ENCODE data around the gene KRTAP3-3. TPM values are rescaled to one million over a fixed set of nuclear protein-coding genes. Genes with fewer than 3 reads are reported as not detected.

KRTAP3-3 gene
- total and polyA plus RNA-seq, 7 donors, result not detected

GRCh38 chr17:40967582-40967981, 26.4 kb downstream of the KRTAP3-3 start:
- no peak for TF ChIP-seq CTCF (IDR thresholded peaks at IDR 0.05)
- Histone ChIP-seq H3K27me3 (ENCODE audit: insufficient read depth in 3 of 3, low read length in 2 of 3) (peaks cover 0 to under 1% (median 0%) of the 10 kb centered on the region in 3 donors), H3K9me3 (no peaks in the 10 kb centered on the region), H3K27ac (no peak overlapping the region), H3K36me3 (ENCODE audit: insufficient read depth in 1 of 2, low read depth in 1 of 2) (no peaks in the 10 kb centered on the region), H3K4me3 (no peak overlapping the region), H3K4me1 (no peaks in the 10 kb centered on the region)
- intact Hi-C loops (cut with DNase I), result no loop called here
- DNase-seq (no peak), ATAC-seq (no peak)
- 84 to 89% (median 88%) methylated on average over 1 of the region's 1 CpG for WGBS, 3 donors

DNA sequence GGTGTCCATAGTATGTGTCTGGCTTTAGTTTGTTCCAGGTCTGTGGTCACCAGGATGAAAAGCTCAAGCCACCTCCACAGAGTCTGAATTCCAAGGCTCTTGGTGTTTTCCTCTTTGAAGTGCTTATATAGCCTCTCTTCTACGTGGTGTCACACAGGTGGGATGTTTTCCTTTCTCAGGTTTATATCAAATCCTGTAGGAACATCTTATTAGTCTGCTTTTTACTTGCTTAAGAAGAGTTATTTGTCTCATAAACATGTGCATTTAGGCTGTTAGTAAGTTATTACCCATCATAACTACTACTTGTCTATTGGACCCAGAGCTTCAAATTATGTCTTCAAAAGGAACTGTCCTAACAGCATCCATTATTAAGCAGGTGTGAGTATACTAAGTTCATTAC, 27.1 kb downstream of the KRTAP3-3 start, which contains the start of gene KRT39:
Gene KRT39 (minus strand): TSS at position 101 of the 400 bp plus-strand sequence. CDS start 92 bp downstream, at position 9.
- H3K27me3 ChIP-seq (ENCODE audit: insufficient read depth in 3 of 3, low read length in 2 of 3), result peaks cover 0 to 5% (median 0%) of the 10 kb centered on the region in 3 donors
- 28 to 63% (median 39%) methylated on average over 1 of the region's 1 CpG for WGBS, 3 donors
- no peaks in the 10 kb centered on the region for H3K9me3 ChIP-seq
- intact Hi-C loops (cut with DNase I), result no loop called here
- H3K36me3 ChIP-seq (ENCODE audit: insufficient read depth in 1 of 2, low read depth in 1 of 2), result no peaks in the 10 kb centered on the region
- DNase-seq, result no peak
- no peak within 1 kb of the TSS for H3K4me3 ChIP-seq
- no peak within 1 kb of the TSS for H3K27ac ChIP-seq
- H3K4me1 ChIP-seq, result no peaks in the 10 kb centered on the region
- ATAC-seq, result no peak
- no peak for TF ChIP-seq CTCF (IDR thresholded peaks at IDR 0.05)

DNA sequence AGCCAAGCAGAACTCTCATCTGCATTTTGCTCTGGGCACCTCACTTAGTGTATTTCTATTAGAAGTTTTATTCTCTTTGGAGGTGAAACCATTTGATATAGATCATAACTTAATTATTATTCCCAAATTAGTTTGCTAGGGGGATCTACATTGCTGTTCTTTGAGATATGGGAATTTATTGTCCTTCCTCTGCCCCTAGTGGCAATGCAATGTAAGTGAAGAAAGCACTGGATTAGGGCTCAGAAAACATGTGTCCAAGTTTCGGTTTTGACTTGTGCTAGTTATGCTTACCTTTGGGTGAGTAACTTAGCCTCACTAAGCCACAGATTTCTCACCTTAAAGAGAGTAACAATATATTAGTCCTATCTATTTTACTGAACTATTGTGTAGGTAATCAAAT, 30.1 kb downstream of the KRTAP3-3 start:
- DNase-seq, result no peak
- peaks cover 0 to 9% (median 0%) of the 10 kb centered on the region in 3 donors for H3K27me3 ChIP-seq (ENCODE audit: insufficient read depth in 3 of 3, low read length in 2 of 3)
- no peak overlapping the region for H3K27ac ChIP-seq
- H3K4me3 ChIP-seq, result no peak overlapping the region
- peak; percentile 49 for TF ChIP-seq CTCF (IDR thresholded peaks at IDR 0.05)
- no peaks in the 10 kb centered on the region for H3K9me3 ChIP-seq
- 37 to 59% (median 39%) methylated on average over 1 of the region's 1 CpG for WGBS, 3 donors
- no peaks in the 10 kb centered on the region for H3K4me1 ChIP-seq
- no peaks in the 10 kb centered on the region for H3K36me3 ChIP-seq (ENCODE audit: insufficient read depth in 1 of 2, low read depth in 1 of 2)
- ATAC-seq, result no peak
- intact Hi-C loops (cut with DNase I), result no loop called here

DNA sequence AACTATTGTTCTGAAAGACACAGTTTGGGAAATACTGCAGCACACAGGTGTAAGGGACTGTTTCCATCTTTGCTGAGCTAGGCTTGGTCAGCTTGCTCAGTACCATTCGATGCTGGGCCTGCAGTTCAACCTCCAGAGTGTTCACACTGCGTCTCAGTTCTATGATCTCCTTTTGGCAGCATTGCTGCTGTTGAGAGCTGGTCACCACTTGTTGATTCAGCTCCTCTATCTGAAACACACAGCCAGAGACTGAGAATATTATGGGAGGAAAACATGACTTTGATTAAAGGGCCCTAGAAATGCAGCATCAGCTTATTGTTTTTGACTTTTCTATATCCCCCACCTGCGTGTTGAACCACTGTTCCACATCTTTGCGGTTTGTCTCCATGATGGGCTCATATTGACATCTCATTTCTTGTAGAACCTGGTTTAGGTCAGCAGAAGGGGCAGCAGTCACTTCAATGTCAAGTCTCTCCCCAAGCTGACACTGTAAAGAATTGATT, 31.9 kb downstream of the KRTAP3-3 start:
- TF ChIP-seq CTCF (IDR thresholded peaks at IDR 0.05), result no peak
- Histone ChIP-seq H3K27me3 (ENCODE audit: insufficient read depth in 3 of 3, low read length in 2 of 3) (peaks cover 0 to 9% (median 0%) of the 10 kb centered on the region in 3 donors), H3K4me1 (no peaks in the 10 kb centered on the region), H3K9me3 (no peaks in the 10 kb centered on the region), H3K36me3 (ENCODE audit: insufficient read depth in 1 of 2, low read depth in 1 of 2) (no peaks in the 10 kb centered on the region), H3K27ac (no peak overlapping the region), H3K4me3 (no peak overlapping the region)
- DNase-seq (no peak), ATAC-seq (no peak)
- WGBS, 3 donors, result 82 to 92% (median 86%) methylated on average over 4 of the region's 4 CpGs
- intact Hi-C loops (cut with DNase I), result no loop called here

DNA sequence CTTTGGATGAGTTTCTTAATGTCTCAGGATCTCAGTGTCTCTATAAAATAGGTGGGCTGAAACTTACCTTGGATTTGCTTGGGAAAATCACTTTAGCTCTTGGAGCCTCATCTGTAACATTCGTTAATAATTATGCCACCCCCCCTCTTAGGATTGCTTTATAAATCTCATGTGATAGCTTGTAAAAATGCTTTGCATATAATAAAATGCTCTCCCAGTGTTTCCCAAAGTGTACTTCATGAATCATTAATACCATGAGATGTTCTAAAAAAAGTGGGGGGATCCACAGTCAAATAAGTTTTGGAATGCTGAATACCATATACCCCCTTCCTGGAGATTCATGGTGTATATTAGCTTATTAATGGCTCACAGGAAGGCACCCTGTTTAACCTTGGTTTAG, 32.4 kb downstream of the KRTAP3-3 start:
- Histone ChIP-seq H3K4me3 (no peak overlapping the region), H3K27me3 (ENCODE audit: insufficient read depth in 3 of 3, low read length in 2 of 3) (peaks cover 0 to 9% (median 0%) of the 10 kb centered on the region in 3 donors), H3K4me1 (no peaks in the 10 kb centered on the region), H3K27ac (no peak overlapping the region), H3K36me3 (ENCODE audit: insufficient read depth in 1 of 2, low read depth in 1 of 2) (no peaks in the 10 kb centered on the region), H3K9me3 (no peaks in the 10 kb centered on the region)
- no peak for TF ChIP-seq CTCF (IDR thresholded peaks at IDR 0.05)
- DNase-seq, result no peak
- WGBS, 3 donors, result 84 to 94% (median 85%) methylated on average over 1 of the region's 1 CpG
- intact Hi-C loops (cut with DNase I), result no loop called here
- no peak for ATAC-seq

Data from psoas muscle (tissue), 8 donors.